D341Med (cell line): ENCODE data around the gene ZNF584.
A peak's percentile ranks its signal among the peaks of the same experiment; 100 is the strongest.
"Not testable (repeated sequence)": the region's sequence is repeated elsewhere in the genome, so short reads cannot be mapped to it uniquely, and the experiment has no call there.

Source experiments
- DNase-seq: peaks from one replicate; pipeline ENCODE4 v3.0.0; 2012; ENCODE audit warnings: low spot score

ZNF584 gene

DNA sequence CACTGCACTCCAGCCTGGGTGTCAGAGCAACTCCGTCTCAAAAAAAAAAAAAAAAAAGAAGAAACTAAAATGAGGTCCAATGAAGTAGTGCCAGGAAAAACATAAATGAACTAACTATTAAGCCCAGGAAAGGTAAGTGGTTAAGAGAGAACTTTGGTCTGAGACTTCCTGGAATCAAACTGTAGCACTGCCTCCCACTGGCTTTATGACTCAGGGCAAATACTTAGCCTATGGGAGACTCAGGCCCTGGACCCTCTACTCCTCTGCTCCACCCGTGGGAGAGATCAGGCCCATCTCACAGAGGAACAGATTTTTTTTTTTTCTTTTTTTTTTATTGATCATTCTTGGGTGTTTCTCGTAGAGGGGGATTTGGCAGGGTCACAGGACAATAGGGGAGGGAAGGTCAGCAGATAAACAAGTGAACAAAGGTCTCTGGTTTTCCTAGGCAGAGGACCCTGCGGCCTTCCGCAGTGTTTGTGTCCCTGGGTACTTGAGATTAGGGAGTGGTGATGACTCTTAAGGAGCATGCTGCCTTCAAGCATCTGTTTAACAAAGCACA, 4.5 kb upstream of the ZNF584 start:
- not testable (repeated sequence) for DNase-seq

DNA sequence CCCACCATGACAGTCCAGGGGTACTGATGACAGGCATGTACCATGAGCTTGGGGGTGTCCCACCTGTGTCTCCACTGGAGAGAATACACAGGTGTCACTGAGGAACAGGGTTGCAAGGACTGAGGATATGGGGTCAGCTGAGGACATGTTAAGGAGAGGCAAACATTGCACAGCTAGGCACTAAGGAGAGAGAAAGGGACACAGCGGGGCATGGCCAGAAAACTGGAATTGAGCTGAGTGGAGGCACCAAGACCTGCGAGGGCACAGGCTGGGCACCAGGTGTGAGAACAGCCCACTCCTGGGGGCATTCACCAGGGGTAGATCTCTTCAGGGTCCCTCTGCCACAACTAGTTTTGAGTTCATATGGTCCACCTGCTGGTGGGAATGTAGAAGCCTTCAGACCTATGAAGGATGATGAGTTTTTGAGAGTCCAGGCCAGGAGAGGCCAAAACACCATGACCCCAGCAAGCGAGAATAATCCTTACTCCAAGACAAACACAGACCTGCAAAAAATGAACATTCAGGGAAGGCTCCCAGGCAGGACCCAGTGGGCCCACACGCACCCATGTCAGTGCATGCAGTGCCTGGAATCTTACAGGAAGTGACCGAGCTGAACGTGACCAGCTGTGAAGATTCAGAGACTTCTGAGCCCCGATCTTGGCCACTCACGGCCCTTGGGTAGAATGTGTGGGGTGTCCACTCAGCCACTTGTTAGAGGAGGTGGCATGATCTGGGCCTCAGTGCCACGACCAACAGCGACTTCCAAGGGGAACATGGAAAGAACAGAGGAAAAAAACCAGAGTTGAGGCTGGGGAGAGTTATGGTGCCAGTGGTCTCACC, 1.4 kb upstream of the ZNF584 start:
- DNase-seq: no peak

DNA sequence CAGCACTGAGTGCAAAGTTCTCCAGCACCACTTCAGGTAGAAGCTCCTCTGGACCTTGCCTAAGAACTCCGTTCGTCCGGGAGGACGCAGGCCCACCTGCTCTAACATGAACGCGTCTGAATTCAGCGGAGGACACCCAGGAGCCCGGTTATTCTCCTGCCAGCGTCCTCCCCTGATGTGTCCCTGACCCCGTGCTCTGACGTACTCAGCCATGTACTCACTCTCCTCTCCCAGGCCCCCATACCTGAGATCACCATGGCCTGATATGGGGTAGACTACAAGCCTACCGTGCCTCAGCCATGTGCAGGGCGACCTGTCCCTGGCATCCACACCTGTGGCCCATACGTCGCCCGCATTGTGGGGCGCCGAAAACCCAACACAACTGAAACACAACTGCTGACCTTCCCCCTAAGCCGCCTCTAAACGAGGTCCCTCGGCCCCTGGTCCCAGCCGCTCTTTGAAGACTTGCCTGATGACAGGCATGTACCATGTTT, 744 bp upstream of the ZNF584 start:
- DNase-seq: no peak

DNA sequence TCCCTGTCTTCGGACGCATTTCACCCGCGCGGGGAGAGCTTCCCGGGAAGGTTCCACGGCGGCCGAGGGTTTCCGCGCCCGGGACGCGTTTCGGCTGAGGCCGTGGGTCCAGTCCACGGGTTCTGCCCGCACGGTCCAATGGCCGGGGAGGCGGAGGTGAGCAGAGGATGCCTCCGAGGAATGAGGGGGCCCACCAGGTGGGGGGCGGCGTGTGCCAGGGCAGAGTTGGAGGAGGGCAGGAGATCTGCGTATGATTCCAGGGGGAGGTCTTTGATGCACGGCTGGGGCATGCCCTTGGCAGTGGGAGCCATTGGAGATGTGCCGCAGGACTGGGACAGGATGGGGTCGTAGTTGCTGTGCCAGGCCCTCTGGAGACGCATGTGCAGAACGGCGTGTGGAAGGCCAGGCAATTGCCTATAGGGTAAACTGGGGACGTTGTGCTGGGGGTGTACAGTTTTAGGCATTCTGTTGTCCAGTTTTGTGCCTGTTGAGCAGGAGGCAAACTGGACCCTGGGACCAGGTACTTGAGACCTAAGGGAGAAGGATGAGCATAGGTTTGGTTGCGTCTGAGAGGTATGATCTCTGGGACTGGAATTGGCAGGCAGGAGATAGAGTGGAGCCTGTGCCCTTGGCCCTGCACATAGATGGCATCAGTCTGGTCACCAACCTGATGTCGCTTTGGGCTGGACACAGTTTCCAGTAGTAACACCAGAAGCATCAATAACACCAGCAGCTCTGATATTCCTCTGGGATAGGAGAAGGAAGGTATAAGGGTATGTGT, 751 bp downstream of the ZNF584 start:
- peak; percentile 72 for DNase-seq

DNA sequence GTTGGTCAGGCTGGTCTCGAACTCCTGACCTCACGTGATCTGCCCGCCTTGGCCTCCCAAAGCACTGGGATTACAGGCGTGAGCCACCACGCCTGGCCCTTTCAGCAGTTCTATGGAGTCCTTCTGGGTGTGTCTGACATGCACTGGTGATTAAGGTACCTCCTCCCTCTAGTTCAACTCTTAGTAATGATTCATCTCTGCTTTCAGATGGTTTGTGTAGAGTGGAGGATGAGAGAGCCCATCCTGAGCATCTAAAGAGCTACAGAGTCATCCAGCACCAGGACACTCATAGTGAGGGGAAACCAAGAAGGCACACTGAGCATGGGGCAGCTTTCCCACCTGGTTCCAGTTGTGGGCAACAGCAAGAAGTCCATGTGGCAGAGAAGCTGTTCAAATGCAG, 8.2 kb downstream of the ZNF584 start:
- DNase-seq: no peak

DNA sequence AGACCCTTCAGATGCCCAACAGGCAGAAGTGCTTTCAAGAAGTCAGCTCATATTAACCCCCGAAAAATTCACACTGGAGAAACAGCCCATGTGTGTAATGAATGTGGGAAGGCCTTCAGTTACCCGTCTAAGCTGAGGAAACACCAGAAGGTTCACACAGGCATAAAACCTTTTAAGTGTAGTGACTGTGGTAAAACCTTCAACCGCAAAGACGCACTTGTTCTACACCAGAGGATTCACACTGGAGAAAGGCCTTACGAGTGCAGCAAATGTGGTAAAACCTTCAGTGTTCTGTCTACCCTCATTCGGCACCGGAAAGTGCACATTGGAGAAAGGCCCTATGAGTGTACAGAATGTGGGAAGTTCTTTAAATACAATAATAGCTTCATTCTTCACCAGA, 8.6 kb downstream of the ZNF584 start:
- no peak for DNase-seq

DNA sequence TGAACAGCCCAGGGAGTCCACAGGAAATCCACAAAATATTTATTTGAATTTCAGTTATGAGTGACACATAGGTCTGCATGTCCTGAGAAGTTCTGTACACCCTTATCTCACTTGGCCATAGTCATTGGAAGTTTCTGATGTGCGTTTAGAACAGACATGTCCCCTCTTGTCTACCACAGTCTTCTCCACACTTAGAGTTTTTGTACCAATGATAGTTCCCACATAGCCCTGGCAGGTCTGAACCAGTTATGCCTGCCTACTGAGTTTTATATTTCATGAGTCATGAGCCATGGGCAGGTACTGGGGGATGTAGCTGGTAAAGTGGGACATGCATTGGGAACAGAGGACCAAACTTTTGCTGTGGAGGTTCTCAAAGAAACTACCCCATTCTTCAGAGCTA, 20.2 kb downstream of the ZNF584 start:
- no peak for DNase-seq

DNA sequence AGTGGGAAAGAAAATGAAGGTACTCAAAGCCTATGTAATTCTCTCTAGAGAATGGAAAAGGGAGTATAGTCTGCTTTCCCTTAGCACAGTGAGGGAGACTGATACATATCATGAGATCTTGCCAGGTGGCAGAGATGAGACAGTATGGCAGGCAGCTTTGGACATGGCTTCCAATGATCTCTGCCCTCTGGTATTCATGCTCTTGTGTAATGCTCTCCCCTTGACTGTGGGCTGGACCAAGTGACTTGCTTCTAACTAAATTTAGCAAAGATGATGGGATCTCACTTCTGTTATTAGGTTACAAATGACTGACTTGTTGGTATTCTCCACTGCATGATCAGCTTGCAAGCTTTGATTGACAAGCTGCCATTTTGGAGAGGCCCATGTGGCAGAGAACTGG, 21.3 kb downstream of the ZNF584 start:
- DNase-seq: no peak

DNA sequence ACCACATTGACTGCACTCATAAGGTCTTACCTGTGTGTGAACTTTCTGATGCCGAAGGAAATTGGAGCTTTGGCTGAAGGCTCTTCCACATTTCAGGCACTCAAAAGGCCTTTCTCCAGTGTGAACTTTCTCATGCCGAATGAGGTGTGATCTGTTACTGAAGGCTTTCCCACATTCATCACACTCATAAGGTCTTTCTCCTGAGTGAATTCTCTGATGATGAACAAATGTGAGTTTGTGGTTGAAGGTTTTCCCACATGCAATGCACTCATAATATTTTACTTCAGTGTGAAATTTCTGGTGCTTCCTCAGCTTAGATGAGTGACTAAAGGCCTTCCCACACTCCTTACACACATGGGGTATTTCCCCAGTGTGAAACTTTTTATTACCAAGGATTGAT, 25.8 kb downstream of the ZNF584 start:
- DNase-seq: no peak

DNA sequence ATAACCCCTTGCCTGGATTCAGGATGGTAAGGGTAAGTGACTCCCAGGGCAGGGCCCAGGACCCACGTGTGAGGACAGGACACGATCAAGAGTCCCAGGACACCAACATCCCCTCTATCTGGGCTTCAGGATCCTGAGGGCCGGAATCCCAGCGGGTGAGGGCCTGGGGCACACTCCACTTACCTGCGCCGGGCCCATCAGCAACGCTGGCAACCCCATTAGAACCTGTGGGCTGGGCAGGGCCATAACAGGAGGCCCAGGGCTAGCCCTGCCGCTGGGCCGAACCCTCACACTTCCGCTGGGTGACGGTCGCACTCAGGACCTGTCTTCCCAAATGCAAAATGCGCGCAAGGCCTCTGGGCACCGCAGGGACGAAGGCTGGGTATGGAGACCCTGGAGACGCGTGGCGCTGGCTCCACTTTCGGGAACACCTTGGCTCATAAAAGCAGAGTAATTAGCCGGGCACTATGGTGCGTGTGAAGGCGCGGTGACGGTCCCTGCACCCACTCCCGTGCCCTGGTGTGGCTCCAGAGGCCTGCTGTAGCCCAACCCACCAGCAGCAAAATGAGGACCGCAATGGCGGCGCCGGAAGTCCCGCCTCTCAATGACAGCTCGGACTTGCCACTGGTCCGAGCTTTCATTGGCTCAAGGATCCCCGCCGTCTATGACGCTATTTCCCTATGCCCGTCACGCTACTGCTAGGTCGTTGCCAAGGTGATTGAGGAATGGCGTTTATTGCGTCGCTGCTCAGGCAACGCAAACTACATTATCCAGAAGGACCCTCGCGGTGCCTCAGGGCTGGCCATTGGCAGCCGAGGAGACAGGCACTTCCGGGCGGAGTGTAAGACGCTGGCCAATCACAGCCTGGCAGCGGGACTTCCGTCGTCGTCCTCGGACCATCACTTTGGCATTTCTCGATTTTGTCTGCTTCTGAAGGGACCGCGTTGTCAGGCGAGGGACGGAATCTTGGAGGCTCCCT, 31.4 kb downstream of the ZNF584 start, which contains the start of gene ZNF132:
ZNF132 (minus strand) TSS at position 578 of the 979 bp plus-strand sequence; CDS start at position 246, 332 bp downstream.
- DNase-seq: peak; percentile 88

DNA sequence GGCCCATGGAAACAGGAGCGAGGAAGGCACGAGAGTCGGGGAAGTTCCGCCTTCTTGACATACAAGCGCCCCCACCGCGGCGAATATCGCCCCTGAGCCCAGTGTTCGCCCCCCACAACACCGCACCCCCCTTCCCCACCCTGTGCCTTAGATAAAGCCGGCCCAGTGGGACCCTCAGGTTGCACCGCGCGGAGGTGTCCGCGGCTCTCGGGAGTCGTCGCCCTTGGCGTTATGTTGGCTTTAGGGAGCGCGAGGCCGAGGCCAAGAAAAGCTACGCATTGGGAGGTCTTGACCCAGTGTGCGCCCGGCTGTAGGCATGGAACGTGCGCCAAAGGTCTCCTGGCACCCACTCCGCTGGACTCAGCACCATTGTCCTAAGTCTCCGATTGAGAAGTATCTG, 32.1 kb downstream of the ZNF584 start:
- DNase-seq: peak; percentile 43

DNA sequence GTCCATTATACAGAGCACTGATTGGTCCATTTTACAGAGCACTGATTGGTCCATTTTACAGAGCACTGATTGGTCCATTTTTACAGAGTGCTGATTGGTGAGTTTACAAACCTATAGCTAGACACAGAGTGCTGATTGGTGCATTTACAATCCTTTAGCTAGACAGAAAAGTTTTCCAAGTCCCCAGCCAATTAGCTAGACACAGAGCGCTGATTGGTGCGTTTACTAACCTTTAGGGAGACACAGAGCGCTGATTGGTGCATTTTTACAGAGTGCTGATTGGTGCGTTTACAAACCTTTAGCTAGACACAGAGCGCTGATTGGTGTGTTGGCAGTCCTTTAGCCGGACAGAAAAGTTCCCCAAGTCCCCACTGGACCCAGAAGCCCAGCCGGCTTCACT, 34.5 kb downstream of the ZNF584 start:
- DNase-seq: not testable (repeated sequence)

DNA sequence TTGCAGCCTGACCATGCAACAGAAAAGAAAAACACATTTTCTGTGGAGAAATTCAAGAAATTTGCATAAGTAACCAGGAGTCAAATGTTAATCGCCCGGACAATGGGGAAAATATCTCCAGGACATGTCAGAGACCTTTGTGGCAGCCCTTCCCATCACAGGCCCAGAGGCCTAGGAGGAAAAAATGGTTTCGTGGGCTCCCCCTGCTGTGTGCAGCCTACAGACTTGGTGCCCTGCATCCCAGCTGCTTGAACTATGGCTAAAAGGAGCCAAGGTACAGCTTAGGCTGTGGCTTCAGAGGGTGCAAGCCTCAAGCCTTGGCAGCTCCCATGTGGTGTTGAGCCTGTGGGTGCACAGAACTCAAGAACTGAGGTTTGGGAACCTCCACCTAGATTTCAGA, 40.4 kb downstream of the ZNF584 start:
- not testable (repeated sequence) for DNase-seq

DNA sequence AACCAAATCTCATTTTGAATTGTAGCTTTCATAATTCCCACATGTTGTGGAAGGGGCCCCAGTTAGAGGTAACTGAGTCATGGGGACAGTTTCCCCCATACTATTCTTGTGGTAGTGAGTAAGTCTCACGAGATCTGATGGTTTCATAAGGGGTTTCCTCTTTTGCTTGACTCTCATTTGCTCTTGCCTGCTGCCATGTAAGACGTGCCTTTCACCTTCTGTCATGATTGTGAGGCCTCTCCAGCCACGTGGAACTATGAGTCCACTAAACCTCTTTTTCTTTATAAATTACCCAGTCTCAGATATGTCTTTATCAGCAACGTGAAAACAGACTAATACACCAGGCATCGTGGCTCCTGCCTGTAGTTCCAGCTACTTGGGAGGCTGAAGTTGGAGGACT, 41.5 kb downstream of the ZNF584 start:
- DNase-seq: not testable (repeated sequence)

DNA sequence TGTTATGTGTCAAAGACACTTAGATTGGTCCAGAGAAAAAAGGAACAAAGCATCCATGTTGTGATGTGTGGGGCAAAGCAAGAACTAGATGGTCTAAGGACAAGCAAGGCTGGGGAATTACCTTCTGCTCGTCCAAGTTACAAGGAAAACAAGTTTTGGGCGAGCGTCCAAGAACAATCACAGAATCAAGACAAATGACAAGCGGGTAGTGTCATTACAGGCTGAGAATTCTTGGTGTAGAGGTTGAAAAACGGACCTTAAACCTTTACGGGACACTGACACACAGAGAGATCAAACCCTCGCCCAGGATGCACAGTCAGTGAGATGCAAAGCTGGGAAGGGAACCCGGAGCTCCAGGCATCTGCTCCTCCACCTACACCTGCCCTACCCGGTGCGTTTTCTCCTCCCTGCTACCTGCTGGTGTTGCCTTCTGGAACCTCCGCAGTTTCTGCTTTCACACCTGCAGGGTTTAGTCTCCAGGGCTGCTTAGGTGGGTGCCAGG, 42.5 kb downstream of the ZNF584 start:
- DNase-seq: no peak

DNA sequence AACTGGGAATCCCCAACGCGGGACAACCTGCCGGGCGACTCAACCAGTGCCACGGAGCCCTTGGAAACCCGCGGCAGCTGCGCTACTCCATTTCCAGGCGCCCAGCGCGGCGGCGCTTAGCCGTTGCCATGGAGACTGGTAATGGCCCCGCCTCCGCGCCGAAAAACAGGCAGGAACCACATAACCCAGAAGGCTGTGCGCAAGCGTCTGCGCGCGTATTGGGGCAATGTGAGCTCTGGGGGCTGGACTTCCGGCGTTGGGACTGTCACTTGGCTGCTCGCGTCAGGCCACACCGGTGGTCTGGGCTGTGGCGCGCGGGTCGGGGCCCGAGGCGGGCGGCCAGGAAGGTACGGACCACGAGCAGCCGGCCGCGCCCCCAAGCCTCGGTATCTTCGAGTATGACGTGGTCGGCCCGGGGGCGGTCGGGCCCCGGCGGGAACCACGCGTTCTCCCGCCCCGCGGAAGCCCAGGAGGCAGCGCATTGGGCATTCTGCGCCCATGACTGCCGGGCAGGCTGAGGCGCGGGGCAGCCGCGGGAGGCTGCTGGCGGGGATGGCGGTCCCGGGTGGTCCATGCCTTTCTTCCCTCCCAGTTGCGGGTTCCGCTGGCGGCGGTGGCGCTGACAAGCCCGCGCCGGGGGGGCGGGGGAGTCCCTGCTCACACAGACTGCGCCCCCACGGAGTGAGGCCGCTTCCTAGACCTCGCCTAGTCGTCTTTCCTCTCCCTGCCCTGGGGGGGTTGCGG, 43.1 kb downstream of the ZNF584 start, which contains the start of gene ZNF324B:
ZNF324B (plus strand) TSS at position 265 of the 744 bp plus-strand sequence. CDS start 2,080 bp downstream, outside the sequence.
- DNase-seq: peak; percentile 97

DNA sequence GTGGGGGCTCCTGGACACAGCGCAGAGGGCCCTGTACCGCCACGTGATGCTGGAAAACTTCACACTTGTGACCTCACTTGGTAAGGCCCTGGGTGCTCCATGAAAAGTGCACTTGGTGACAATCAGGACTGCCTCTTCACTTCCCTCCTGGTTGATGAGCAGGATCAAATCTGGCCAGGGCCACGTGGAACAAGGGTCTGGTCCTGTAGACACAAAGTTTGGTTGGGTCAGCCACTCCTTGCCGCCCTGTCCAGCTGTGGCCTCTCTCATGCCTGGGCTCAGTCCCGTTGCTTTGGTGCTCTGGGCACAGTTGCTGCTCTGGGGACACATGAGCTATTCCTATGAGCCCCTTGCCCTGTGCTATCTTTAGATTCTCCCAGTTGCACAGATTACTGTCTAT, 45.3 kb downstream of the ZNF584 start:
- DNase-seq: no peak

DNA sequence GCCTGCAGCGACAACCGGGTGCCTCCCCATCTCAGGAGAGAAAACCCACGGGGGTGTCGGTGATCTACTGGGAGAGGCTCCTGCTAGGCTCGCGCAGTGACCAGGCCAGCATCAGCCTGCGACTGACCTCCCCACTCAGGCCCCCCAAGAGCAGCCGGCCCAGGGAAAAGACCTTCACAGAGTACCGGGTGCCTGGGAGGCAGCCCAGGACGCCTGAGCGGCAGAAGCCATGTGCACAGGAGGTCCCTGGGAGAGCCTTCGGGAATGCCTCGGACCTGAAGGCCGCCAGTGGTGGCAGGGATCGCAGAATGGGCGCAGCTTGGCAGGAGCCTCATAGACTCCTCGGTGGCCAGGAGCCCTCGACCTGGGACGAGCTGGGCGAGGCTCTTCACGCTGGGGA, 46.9 kb downstream of the ZNF584 start:
- no peak for DNase-seq

DNA sequence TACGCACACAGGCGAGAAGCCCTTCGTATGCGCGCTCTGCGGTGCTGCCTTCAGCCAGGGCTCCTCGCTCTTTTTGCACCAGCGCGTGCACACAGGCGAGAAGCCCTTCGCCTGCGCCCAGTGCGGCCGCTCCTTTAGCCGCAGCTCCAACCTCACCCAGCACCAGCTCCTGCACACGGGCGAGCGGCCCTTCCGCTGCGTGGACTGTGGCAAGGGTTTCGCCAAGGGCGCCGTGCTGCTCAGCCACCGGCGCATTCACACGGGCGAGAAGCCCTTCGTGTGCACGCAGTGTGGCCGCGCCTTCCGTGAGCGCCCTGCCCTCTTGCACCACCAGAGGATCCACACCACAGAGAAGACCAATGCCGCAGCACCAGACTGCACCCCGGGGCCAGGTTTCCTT, 47.7 kb downstream of the ZNF584 start:
- DNase-seq: no peak

DNA sequence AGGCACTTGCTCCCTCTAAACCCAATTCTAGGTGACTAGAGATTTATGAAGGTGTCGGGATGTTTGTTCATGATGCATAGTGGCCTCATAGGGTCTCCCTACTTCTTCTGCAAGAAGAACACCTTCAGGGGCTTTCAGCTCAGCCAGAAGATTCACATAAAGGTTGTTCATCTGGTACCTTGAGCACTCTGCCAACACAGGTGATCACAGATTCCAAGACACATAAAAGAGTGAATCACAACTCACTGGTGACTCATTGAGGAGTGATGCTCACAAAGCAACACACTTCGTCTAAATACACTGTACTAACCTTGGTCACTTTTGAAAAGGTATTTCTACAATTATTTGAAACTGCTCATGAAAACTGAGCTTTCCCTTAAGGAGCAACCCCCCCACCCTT, 51.6 kb downstream of the ZNF584 start:
- DNase-seq: no peak
